NAMALWA (cell line): ENCODE measurements around the gene AK9.

ENCODE experiments used
- DNase-seq: peaks from one replicate; pipeline ENCODE4 v3.0.0-alpha.2; 2015; ENCODE audit warnings: low spot score

Gene AK9

GRCh38 chr6:109512271-109512817, 178.7 kb downstream of the AK9 start:
- DNase-seq, result no peak

- DNase-seq, result no peak
These were observed 179.2 kb downstream of the AK9 start for GRCh38 chr6:109511832-109512231.

DNA sequence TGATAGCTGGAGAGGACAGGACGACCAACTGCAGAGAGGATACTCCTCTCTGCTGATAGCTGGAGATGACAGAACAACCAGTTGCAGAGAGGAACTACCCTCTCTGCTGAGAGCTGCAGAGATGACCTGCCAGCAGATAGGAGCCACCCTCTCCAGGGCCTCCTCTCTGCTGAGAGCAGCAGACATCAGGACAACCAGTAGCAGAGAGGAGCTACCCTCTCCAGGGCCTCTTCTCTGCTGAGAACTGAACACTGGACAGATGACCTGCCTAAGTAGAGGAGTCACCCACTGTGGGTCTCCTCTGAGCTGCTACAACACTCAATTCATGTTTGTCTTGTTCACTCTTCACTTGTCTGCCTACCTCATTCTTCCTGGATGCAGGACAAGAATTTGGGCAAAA, 180.6 kb downstream of the AK9 start:
- DNase-seq, result no peak

- DNase-seq, result no peak
These were observed 182.7 kb downstream of the AK9 start for GRCh38 chr6:109508166-109508860.

- no peak for DNase-seq
These were observed 183.4 kb downstream of the AK9 start for GRCh38 chr6:109507490-109508072.

DNA sequence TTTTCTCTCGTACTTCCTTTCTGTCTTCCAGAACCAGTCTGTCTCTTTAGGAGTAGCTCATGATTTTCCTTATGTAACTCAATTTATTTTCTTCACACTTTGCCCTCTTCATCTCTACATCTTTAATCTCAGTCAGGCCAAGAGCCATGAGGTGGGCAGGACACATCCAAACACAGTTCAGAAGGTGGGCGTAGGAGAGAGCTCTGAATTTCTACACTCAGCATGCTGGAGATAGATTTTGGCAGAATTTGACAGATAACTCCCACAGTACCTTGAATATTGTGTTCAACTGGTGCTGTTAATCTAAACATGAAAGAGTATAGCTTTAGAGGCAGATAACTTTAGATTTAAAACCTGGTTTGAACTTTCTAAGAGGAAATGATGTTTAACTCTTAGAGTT, 184.2 kb downstream of the AK9 start:
- DNase-seq, result no peak

DNA sequence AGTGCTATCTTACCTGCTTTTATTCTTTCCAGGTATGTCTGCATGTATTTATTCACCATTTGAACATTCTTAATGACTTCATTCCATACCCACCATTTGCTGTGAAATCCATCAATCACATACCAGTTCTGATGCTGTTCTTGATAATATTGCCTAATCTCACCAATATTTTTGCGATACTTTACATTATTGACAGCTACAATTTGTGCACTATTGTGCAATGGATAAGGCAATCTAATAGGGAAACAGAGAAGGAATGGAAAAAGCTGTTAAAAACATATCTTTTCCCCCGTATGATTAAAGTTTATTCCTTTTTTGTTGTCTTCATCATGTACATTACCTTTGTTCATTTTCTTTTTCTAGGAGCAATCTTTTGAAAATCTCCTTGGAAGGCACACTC, 184.7 kb downstream of the AK9 start:
- DNase-seq, result no peak

DNA sequence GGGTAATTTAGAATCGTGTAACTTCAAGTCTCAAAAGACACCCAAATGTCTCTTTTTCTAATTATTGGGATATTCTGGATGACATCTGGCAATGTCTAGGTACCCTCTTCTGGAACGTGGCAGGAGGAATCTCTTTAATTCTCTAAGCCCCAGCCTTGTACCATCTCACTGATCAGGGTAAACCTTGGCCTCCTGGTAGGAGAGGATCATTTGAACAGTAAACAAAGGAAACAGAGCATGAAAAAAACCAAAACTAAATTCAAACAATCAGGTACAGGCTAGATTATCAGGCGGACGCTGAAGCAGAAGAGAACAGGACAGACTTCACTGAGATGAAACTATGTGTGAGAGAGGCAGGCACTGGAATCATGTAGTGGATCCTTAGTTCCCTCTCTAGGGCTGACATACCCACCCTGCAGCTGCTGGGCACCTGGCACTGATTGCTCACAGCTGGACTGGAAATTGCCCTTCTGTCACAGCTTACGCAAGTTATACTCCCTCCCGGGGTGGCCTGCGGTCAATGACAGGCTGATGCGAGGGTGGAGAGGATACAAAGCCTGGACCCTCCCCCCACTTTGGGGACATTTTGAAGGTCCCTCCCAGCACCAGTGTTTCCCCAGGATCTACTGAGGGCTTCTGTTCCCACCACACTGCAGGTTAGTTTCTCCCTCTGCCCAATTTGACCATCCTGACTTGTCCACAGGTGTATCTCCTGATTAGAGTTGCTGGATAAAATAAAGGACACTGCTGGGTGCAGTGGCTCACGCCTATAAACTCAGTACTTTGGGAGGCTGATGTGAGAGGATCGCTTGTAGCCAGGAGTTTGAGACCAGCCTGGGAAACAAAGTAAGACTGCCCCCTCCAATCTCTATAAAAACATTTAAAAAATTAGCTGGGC, 187.4 kb downstream of the AK9 start:
- no peak for DNase-seq

DNA sequence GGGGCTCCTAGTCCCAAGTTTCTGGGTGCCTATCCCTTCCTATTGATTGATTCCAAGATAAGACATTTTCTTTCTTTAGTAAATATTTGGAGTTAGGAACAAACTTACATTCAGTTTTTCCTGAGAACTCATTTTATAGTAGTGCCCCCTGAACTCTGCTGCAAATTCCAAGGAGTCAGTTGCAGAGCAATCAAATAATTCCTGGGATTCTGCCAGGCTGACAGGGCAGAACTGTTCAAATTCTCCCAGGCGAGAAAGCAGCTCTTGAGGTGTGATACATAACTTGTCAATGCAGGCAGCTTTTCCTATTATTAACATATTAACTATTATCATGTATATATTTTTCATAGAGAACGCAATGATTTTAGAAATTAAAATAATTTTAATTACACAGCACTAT, 192.1 kb downstream of the AK9 start:
- DNase-seq, result no peak

- no peak for DNase-seq
These were observed 192.9 kb downstream of the AK9 start for GRCh38 chr6:109498052-109498451.

DNA sequence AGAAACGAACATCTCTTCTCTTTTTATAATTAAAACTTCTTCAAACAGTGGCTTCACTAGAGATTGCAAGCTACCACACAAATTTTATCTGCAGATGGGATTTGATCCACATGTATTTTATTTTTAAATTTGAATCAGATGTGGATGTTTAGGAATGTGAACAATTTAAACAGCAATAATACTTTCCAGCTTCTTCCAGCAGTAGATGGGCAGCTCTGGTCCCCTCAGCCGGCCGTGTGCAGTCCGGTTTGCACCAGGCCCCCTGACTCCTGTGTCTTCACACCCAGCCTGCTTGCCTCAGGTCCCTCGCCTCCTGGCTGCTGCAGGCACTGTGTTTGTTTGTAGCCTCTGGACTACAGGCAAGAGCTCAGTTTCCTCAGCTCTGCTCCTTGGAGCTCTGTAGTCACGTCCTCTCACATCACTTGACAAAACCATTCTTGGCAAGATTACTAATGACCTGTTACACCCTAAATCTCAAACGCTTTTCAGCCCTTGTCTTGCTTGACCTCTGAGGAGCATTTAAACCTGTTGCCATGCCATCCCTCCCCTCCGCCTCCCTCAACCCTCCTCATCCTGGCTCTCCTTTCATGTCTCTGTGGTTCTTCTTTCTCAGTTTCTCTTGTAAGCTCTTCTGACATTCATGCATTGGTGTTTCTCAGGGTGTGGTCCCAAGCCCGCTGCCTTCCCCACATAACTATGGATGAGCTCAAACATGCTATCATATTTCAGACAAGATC, 194.8 kb downstream of the AK9 start:
- DNase-seq, result no peak

DNA sequence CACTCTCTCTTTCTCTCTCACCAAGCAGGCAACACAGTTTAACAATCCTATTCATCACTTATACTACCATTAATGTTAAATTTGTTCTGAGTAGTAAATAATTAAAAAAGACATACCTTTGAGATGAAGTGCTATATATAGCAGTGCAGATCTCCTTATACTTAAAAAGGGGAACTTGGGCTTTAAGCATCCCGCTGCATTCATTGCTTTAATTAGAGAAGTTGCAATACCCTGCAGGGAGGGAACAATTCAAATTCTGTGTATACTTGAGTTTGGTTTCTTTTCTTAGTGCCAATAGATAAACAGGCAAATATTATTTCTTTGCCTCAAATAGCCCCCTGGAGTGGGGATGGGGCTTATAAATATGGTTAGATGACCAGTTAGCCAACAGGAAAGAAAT, 197.1 kb downstream of the AK9 start:
- DNase-seq, result no peak

- DNase-seq, result no peak
These were observed 199.6 kb downstream of the AK9 start for GRCh38 chr6:109491207-109491938.

DNA sequence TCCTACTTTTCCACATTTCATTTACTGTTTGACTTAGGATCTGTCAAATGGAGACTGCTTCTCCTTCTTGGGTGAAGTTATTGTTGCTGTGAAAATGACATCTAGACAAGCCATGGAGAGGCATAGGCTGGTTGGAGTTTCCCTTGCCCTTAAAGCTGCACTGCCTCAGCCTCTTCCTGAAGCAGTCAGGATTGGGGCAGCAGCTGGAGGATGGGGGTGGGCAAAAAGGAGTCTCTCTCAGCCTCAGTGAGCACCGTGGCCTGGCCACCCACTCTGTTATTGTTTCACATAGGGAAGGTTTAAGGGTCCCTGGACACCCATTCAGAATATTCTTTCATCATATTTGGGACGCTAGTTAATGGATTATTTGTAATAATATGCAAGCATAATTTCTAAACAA, 200.3 kb downstream of the AK9 start:
- no peak for DNase-seq

- no peak for DNase-seq
These were observed 203.0 kb downstream of the AK9 start for GRCh38 chr6:109488001-109488400.

DNA sequence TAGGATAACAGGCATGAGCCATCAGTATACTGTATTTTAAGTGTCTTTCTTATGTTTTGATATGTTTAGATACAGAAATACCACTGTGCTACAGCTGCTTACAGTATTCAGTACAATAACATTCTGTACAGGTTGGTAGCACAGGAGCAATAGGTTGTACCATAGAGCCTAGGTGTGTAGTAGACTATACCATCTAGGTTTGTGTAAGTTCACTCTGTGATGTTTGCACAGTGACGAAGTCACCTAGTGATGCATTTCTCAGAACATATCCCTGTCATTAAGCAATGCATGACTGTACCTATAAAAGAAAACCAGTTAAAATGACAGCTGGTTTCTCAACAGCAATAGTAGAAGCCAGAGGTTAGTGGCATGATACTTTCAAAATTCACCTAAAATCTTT, 204.9 kb downstream of the AK9 start:
- no peak for DNase-seq

GRCh38 chr6:109485266-109485935, 205.6 kb downstream of the AK9 start:
- no peak for DNase-seq

DNA sequence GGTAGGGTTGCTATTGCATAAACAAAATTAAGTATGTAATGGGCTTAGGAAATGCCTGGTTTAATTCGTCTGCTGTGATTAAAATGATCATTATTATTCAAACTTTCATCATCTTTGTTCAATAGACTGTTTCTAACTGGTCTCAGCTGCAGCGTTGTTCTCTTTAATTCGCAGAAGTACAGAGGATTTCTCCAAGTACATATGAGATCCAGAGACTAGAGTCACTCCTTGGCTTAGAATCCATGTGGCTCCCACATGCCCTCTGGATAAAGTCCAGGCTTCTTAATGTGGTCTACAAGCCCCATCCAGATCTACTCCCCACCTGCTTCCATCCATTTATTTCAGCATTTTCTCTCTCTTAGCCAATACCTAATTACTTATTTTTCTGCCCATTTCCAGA, 206.9 kb downstream of the AK9 start:
- no peak for DNase-seq

- no peak for DNase-seq
These were observed 207.3 kb downstream of the AK9 start for GRCh38 chr6:109483735-109484057.

DNA sequence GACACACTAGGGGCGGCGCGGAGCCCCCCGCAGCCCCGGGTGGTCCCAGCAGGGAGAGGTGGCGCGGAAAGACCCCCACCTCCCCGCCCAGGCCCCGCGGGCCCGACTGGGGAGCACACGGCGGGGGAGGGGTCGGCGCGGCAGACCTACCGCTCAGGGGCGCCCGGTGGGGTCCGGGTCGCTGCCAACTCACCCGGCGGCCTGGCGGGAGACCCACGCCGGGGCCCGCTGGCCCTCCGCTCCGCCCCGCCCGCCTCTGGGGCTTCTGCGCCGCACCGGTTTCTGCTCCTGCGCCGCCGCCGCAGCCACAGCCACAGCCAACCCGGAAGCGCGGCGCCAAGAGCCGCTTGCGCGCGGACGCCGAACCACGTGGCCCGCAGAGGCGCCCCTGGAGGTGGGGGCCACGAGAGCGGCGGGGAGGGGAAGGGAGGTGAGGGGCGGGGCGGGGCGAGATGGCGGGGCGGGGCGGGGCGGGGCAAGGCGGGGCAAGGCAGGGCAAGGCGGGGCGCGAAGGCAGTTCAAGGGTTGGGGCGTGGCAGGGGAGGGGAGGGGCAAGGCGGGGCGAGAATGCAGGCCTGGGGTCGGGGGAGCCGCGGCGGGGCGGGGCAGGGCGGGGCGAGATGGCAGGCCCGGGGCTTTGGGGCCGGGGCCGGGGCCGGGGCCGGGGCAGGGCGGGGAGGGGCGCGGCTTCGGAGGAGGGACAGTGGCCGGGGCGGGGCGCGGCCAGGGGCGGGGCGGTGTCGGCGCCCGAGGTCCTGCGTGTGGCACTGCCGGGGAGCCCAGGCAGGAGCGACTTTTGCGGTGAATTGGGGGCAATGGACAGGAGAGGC, 207.9 kb downstream of the AK9 start, which contains the start of gene ZBTB24:
ZBTB24 (minus strand) TSS at position 315 of the 830 bp plus-strand sequence. CDS start 1,193 bp downstream, outside the sequence.
- DNase-seq, result peak; percentile 93
